Nephron (organoid): ENCODE results near the gene BACH2.

Experiments used
- H3K27ac Mint-ChIP-seq, 3 experiments: 2 replicates each; pipeline ENCODE4 v1.8.0; 2020; ENCODE audit warnings: mixed read lengths in 3 of 3, mild to moderate bottlenecking in 2 of 3, moderate library complexity in 1 of 3
- H3K27me3 Mint-ChIP-seq: 2 replicates; pipeline ENCODE4 v1.8.0; 2021; ENCODE audit warnings: low read depth, mild to moderate bottlenecking, moderate library complexity, mixed read lengths
- H3K36me3 Mint-ChIP-seq: 2 replicates; pipeline ENCODE4 v1.8.0; 2020; ENCODE audit warnings: low read depth, mixed read lengths
- H3K4me1 Mint-ChIP-seq: 2 replicates; pipeline ENCODE4 v1.8.0; 2020; ENCODE audit warnings: mixed read lengths
- H3K4me3 Mint-ChIP-seq, 3 experiments: 2 replicates each; pipeline ENCODE4 v1.8.0; 2020; ENCODE audit warnings: mild to moderate bottlenecking in 3 of 3, mixed read lengths in 3 of 3, moderate library complexity in 2 of 3
- H3K9me3 Mint-ChIP-seq: 2 replicates; pipeline ENCODE4 v1.8.0; 2020; ENCODE audit warnings: mixed read lengths
- CTCF ChIP-seq, 3 experiments: fragments of 200-600 bp; sonication (generic); IDR thresholded peaks; one replicate each; pipeline ENCODE4 v1.5.0; 2021; ENCODE audit warnings: antibody characterized with exemption in 3 of 3; ENCODE audit not compliant: unreplicated experiment in 3 of 3

BACH2 gene

GRCh38 chr6:90190752-90191395, 105.8 kb downstream of the BACH2 start:
- Mint-ChIP-seq H3K27me3 (no peaks in the 10 kb centered on the region), H3K4me1 (peaks cover 44% of the 10 kb centered on the region), H3K36me3 (no peaks in the 10 kb centered on the region), H3K27ac (peak overlapping the region in 2 of 3 experiments; percentile 35), H3K4me3 (no peak overlapping the region), H3K9me3 (no peaks in the 10 kb centered on the region)
- no peak for TF ChIP-seq CTCF (IDR thresholded peaks at IDR 0.05; ENCODE audit: unreplicated experiment in 3 of 3)

GRCh38 chr6:90190131-90190530, 106.5 kb downstream of the BACH2 start:
- no peaks in the 10 kb centered on the region for H3K27me3 Mint-ChIP-seq
- TF ChIP-seq CTCF (IDR thresholded peaks at IDR 0.05; ENCODE audit: unreplicated experiment in 3 of 3), result no peak
- H3K4me3 Mint-ChIP-seq, result no peak overlapping the region
- no peaks in the 10 kb centered on the region for H3K36me3 Mint-ChIP-seq
- H3K27ac Mint-ChIP-seq, result peak overlapping the region in 2 of 3 experiments; percentile 35 to 46
- no peaks in the 10 kb centered on the region for H3K9me3 Mint-ChIP-seq
- peaks cover 41% of the 10 kb centered on the region for H3K4me1 Mint-ChIP-seq

GRCh38 chr6:90187437-90188121, 109.1 kb downstream of the BACH2 start:
- no peak for TF ChIP-seq CTCF (IDR thresholded peaks at IDR 0.05; ENCODE audit: unreplicated experiment in 3 of 3)
- Mint-ChIP-seq H3K27ac (peak overlapping the region in 2 of 3 experiments; percentile 50 to 57), H3K27me3 (no peaks in the 10 kb centered on the region), H3K4me1 (peaks cover 50% of the 10 kb centered on the region), H3K4me3 (no peak overlapping the region), H3K36me3 (no peaks in the 10 kb centered on the region), H3K9me3 (no peaks in the 10 kb centered on the region)

DNA sequence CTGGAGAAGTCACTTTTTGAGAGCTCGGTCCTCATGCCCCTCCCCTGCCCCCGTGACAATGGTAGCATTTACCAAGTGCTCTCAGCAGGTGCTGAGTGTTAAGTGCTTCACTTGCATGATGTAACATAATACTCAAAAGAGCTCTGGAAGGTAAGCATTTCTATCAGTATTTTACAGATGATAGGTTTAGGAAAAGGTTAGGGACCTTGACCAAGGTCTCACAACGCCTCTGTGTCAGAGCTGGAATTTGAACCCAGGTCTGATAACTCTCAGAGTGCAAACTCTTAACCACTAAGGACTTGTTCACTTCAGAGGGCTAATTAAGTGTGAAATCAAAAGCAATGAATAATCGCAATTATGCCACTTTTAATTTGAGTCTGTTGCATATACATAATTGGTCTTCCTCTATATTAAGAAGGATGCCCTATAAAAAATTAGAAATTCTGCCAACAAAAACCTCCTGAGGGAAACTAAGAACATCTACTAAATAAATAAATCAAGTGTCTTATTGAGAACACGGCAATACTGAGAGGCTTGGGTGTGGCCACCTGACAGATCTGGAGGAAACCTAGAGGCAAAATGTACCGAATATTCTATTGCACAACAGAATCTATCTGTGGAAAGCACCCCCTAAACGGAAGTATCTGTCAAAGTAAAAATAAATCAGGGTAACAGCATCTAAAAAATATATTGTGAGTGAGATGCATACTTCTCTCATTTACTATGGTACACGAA, 109.8 kb downstream of the BACH2 start:
- no peaks in the 10 kb centered on the region for H3K9me3 Mint-ChIP-seq
- no peaks in the 10 kb centered on the region for H3K36me3 Mint-ChIP-seq
- peaks cover 56% of the 10 kb centered on the region for H3K4me1 Mint-ChIP-seq
- H3K4me3 Mint-ChIP-seq, result no peak overlapping the region
- H3K27ac Mint-ChIP-seq, result no peak overlapping the region
- TF ChIP-seq CTCF (IDR thresholded peaks at IDR 0.05; ENCODE audit: unreplicated experiment in 3 of 3), result no peak
- no peaks in the 10 kb centered on the region for H3K27me3 Mint-ChIP-seq

GRCh38 chr6:90186026-90186425, 110.6 kb downstream of the BACH2 start:
- no peak for TF ChIP-seq CTCF (IDR thresholded peaks at IDR 0.05; ENCODE audit: unreplicated experiment in 3 of 3)
- Mint-ChIP-seq H3K4me3 (no peak overlapping the region), H3K36me3 (no peaks in the 10 kb centered on the region), H3K9me3 (no peaks in the 10 kb centered on the region), H3K27ac (peak overlapping the region in 1 of 3 experiments; percentile 43), H3K27me3 (no peaks in the 10 kb centered on the region), H3K4me1 (peaks cover 56% of the 10 kb centered on the region)
